GM21737 (cell line): ENCODE results near the gene RSF1.

ENCODE experiments used
- ATAC-seq: cut with Tn5 transposase; IDR thresholded peaks from one replicate; pipeline ENCODE4 v1.9.1; 2021; ENCODE audit warnings: mild to moderate bottlenecking, moderate library complexity; ENCODE audit not compliant: unreplicated experiment

The RSF1 gene

GRCh38 chr11:77698896-77699295 is 121.6 kb downstream of the RSF1 start:
- ATAC-seq, result no peak

- no peak for ATAC-seq
Observed at GRCh38 chr11:77697865-77698264, 122.7 kb downstream of the RSF1 start.

- ATAC-seq, result no peak
Observed at GRCh38 chr11:77695417-77695816, 125.1 kb downstream of the RSF1 start.

DNA sequence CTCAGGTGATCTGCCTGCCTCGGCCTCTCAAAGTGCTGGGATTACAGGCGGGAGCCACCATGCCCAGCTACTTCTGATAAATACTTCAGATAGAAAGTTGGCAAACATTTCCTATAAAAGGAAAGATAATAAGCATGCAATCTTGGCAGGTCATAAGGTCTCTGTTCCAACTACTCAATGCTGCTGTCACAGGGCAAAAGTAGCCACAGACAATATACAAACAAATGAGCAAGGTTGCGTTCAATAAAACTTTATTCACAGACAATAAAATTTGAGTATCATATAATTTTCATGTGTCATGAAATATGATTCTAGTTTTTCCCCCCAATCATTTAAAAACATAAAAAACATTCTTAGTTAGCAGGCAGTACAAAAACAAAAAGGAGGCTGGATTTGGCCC is 129.9 kb downstream of the RSF1 start:
- ATAC-seq, result no peak

DNA sequence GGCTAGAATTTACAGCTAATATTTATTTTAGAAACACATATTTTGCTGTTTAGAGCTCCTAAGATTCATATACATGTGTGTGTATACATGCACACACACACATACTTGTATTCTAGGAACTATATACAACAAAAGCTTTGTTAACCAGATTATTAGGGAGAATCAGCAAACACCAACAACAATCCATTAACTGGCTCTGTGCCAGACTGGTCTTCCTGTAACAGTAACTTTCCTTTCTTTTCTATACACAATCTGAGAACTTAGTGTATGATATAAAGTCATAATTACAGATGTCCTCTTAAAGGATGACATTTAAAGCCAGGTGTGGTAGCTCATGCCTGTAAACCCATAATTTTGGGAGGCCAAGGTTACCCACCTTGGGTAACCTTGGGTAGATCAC is 133.4 kb downstream of the RSF1 start:
- ATAC-seq, result no peak

- no peak for ATAC-seq
Observed at GRCh38 chr11:77677138-77677537, 143.4 kb downstream of the RSF1 start.

DNA sequence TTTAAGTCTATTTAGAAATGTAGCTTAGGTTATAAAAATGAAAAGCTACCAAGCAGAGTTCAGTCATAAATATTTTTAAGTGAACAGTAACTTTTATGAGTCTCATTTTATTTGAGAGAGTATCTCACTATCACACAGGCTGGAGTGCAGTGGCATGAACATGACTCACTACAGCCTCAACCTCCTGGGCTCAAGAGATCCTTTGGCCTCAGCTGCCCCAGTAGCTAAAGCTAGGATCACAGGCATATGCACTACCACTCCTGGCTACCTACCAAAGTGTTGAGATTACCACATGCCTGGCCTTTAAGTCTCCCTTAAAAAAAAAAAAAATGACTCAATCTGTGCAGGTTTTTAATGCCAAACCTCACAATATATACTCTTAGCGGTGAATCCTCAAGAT is 148.3 kb downstream of the RSF1 start:
- ATAC-seq, result no peak

DNA sequence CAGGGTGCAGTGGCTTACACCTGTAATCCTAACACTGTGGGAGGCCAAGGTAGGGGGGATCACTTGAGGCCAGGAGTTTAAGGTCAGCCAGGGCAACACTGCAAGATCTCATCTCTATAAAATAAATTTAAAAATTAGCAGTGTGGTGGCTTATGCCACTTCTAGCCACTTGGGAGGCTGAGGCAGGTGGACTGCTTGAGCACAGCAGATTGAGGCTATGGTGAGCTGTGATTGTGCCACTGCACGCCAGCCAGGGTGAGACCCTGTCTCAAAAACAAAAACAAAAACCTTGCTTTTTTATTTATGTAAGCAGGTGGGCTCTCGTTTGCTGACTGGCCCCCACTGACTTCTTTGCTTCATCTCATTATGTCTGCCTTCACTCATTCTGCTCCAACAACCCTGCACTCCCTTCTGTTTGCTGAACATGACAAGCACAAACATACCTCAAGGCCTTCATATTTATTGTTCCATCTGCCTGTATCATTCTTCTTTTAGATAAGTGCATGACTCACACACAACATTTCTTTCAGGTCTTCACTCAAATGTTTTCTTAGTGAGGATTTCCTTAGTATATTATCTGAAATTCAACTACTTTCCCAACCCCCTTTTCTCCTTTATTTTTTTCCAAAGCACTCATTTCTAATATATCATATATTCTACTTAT is 150.5 kb downstream of the RSF1 start:
- no peak for ATAC-seq

DNA sequence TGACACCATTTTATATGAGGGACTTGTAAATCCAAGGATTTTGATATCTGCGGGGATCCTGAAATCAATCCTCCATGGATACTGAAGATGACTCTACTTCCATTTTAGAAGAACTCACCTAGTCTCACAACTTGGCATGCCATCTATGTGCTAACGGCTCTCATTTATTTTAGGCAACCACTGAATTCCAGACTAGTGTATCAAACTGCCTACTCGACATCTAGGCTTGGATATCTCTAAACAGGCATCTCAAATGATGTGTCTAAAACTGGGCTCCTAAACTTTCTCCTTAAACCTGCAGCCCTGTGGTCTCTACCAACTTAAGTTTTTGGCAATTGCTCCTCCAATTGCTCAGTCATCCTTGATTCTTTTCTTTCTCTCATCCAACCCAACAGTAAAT is 151.8 kb downstream of the RSF1 start:
- ATAC-seq, result no peak

DNA sequence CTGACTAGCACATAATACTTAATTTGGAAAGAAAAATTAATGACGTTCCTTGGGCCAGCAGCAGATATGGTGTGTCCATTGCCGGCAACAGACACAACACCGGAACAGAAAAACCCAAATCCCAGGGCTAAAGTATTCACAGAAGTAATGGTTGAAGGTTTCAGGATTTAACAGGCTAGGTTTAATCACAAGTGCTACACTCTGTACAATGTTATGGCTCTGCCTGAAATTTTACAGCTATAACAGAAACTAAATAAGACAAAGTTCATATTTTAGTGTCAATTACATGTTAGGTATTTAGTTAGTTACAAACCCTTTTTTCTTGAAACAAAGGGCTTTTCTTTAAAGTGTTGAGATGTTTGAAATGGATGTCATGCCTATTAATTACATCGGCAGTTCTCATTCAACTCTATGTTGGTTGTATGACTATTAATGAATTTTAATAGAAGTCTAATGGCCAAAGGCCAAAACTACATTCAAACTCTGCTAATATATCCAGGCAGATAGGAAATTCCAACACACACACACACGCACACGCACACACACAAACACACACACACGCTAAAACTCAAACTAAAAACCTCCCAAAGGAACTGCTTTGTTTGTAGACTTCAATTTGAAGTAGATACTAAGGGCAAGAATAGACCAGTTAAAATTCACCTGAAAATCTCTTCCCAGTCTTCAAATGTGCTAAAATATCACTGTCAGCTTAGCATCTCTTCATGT is 155.1 kb downstream of the RSF1 start:
- ATAC-seq, result no peak

DNA sequence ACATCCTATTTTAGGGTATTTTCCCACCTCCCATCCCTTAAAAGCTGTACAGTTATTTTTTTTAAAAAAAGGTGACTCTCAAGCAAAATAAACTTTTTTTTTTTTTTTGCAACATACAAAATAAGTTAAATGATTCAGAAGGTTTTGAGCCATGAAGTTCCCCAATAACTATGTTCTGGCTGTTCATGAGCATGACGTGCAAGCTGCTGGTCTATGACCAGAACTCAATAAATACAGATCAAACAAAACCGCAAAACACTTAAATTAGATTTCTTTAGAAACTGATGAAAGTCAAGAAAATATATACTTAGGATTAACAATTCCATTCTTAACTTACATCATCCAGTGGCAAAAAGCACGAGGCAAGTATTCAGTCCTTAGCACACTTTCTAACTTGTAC is 158.9 kb downstream of the RSF1 start:
- ATAC-seq, result no peak

DNA sequence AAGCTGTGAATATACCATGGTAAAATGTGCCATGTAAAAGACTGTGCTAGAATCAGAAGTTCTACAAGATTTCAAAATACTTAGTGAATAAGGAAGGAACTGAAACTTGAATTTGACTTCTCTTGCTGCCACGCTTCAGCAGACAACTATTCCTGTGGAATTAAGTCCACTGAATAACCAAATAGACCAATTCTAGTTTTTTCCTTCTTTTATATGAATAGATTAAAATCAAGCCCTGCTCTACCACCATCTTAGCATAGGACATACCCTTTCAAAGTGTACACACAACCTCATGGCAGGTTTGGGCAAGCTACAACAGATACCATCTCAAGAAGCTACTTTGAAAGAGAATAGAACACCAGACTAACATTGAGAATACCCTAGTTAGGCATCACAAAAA is 159.6 kb downstream of the RSF1 start:
- no peak for ATAC-seq

DNA sequence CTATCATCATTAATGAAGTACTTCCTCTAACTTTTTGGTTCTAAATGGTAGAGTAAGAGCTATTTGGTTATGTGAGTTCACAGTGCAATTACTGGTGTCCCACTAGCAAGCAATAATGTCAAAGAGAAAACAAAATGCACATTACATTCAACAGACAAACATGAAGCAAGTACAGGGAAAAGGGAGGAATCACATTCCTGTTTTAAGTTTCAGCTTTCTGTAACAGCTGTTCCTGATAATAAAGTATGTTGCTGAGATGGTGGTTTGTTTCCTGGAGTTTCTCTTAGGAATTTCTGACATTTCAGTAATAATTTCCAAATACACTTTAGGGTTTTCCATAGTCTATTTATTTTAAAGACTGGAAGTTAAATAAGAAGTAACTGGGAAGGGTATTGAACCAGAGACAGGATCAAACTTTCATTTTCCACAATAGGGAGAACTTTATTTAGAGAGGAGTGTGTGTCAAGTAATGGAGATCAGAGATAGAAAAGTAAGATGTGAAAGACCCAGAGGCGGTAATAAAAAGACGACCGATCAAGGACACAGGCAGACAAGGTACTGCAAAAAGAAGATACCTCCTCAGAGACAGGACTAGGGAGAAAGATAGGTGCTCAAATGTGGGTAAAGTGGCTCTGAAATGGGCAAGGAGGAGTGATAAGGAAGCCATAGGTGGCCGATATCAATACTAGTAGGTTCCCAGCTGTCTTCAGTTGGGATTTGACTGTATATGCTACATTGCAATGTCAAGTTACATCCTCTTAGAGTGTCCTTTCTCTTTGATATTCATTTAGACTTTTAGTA is 162.1 kb downstream of the RSF1 start:
- ATAC-seq, result no peak

DNA sequence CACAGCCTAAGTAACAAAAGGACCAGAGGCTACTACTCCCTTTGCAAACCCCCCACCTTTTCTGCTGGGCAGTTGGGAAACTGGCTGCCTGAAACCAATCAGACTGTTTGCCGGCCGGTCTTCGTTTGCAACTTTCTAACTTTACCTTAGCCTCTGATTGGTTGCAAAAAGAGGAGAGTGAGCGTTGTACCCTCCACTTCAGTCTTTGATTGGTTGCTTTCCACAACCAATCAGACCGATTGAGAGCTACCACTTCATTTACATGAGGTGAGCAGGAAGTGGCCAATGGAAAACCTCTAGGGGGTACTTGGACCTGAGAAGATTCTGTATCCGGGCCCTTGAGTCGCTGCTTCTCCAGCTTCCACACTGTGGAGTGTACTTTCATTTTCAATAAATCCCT is 164.2 kb downstream of the RSF1 start:
- ATAC-seq, result no peak

DNA sequence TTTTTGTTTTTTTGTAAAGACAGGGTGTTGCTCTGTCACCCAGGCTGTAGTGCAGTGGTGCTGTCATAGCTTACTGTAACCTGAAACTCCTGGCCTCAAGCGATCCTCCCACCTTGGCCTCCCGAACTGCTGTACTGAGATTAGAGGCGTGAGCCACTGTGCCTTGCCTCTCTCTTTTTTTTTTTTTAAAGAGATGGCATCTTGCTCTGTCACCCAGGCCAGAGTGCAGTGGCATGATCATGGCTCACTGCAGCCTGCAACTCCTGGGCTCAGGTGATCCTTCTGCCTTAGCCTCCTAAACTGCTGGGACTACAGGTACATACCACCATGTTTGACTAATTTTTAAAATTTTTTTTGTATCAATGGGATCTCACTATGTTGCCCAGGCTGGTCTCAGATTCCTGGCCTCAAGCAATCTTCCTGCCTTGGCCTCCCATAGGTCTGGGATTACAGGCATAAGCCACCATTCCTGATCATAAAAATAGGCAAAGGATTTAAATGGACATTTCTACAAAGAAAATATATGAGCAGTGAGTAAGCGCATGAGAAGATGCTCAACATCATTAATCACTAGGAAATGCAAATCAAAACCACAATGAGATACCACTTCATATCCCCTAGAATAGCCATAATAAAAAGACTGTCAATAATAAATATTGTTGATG is 165.6 kb downstream of the RSF1 start:
- no peak for ATAC-seq

DNA sequence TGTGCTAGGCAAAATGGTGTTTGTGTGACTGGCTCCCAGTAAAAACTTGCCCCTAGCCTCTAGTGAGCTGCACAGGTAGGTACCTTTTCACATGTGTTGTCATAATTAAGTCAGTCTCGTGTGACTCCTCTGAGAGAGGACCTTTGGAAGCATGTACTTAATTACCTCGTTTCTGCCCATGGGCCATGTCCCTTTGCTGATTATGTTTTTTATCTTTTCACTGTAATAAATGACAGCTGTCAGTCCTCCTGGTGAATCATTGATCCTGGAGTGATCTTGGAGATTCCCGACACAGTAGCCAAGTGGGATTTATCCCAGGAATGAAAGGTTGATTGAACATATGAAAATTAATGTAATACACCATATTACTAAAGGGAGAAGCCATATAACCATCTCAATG is 170.4 kb downstream of the RSF1 start:
- no peak for ATAC-seq

DNA sequence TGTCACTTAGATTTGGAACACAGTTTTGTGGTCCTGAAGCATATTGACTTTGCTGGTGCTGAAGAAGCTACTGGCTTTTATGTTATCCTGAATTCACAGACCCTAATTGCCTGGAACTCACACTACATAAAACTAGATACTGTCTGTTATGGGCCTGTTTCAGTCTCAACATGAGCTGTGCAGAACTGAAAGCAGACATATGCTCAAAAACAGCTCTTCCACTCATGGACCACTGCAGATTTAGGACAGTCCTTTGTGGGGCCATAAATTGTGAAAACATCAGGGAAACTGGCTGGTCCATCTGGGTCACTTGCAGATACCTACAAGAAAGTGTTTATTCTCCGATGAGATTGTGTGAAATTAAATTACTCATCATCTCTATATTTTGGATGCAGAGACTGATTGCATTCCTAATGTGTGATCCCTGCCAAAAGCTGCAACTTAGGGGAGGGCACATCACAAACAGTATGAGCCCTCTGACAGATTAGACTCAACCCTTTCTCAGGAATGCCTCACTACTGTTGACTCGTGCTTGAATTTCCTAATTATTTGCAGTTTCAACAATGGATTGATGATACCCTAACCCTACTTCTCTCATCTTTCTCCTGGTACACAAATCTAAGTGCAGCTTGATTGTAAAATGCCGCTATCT is 172.7 kb downstream of the RSF1 start:
- no peak for ATAC-seq

GRCh38 chr11:77644887-77645286 is 175.6 kb downstream of the RSF1 start:
- no peak for ATAC-seq

DNA sequence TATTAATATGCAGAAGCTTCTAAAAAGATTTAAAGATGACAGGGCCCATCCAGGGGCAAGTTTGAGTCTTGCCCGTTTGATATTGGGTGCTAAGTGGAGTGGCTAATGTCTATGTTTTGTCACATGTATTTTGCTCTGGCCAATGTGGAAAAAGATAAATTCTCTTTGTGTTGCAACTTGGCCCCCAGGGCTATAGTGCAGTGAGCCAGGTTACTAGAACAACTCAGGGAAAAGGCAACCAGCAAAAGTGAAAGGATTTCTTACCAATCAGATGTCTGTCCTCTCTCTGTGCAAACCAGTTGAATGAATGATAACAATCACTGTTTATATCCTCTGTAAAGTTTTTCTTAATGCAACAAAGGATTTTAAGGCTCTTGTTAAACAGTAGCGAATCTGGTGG is 178.3 kb downstream of the RSF1 start:
- no peak for ATAC-seq

DNA sequence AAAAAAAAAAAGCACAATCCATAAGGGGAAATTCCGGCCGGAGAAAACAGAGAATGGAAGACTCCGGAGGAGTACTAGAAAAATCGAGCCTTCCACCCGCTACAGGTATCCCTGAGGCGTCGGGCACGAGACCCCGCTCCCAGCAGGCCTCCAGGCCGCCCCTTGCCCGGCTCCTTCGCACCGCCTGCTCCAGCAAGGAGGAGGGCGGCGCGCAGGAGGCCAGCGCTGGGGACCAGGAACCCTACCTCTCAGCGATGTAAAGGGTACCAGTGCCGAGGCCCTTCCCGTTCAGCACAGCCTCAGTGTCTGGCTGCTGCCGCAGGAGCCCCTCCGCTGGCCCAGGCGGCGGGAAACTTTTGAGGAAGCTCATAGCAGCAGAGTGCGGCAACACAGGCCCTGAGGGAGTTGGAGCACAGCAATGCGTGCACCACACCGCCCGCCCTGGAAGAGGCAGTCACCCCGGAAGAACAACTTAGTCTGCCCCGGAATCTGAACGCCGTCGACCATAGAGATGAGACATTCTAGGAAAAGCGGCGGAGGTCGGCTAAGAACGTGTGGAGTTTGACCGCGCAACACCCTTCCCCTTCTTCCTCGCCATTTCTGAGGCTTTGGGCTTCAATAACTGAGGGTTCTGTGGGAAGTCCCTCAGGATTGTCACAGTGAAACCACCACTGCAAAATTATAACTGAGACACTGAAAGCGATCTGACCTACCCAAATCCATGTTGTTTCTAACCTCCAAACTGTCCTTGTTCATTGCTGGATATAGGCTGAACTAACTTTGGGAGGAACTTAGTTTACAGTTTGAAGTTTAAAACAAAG is 183.0 kb downstream of the RSF1 start, which contains the start of gene CLNS1A:
Gene CLNS1A (minus strand): TSS at position 450 of the 821 bp plus-strand sequence. CDS start 80 bp downstream, at position 370.
- ATAC-seq, result peak; percentile 97
